NCI-H526 treated with DMSO at 0.1 percent for 48 hours (cell line): ENCODE results near the gene EWSR1.

Experiments used
- DNase-seq: peaks from one replicate; lab custom pipeline; 2025; lab: John Stamatoyannopoulos, UW

EWSR1 gene

GRCh38 chr22:29269731-29270474 lies 1.8 kb downstream of the EWSR1 start:
- DNase-seq: no peak

- no peak for DNase-seq
Measured at GRCh38 chr22:29270475-29271271, 2.6 kb downstream of the EWSR1 start.

- no peak for DNase-seq
Measured at GRCh38 chr22:29272624-29273023, 4.6 kb downstream of the EWSR1 start.

GRCh38 chr22:29275167-29275566 lies 7.1 kb downstream of the EWSR1 start:
- DNase-seq: no peak

- no peak for DNase-seq
Measured at GRCh38 chr22:29275819-29276565, 7.9 kb downstream of the EWSR1 start.

GRCh38 chr22:29277927-29278326 lies 9.9 kb downstream of the EWSR1 start:
- DNase-seq: no peak

- no peak for DNase-seq
Measured at GRCh38 chr22:29284196-29284595, 16.1 kb downstream of the EWSR1 start.

- DNase-seq: no peak
Measured at GRCh38 chr22:29288837-29289236, 20.8 kb downstream of the EWSR1 start.

GRCh38 chr22:29290061-29290460 lies 22.0 kb downstream of the EWSR1 start:
- no peak for DNase-seq

- DNase-seq: no peak
Measured at GRCh38 chr22:29291215-29291614, 23.1 kb downstream of the EWSR1 start.

GRCh38 chr22:29292379-29292778 lies 24.3 kb downstream of the EWSR1 start:
- DNase-seq: no peak

GRCh38 chr22:29298641-29299040 lies 30.6 kb downstream of the EWSR1 start:
- no peak for DNase-seq

- DNase-seq: no peak
Measured at GRCh38 chr22:29299136-29299900, 31.2 kb downstream of the EWSR1 start.

GRCh38 chr22:29300467-29300806 lies 32.4 kb downstream of the EWSR1 start:
- no peak for DNase-seq

- no peak for DNase-seq
Measured at GRCh38 chr22:29300807-29301601, 32.9 kb downstream of the EWSR1 start.

- DNase-seq: no peak
Measured at GRCh38 chr22:29301716-29302401, 33.8 kb downstream of the EWSR1 start.

- DNase-seq: no peak
Measured at GRCh38 chr22:29302402-29302680, 34.3 kb downstream of the EWSR1 start.

- DNase-seq: no peak
Measured at GRCh38 chr22:29302681-29303465, 34.8 kb downstream of the EWSR1 start.

- DNase-seq: no peak
Measured at GRCh38 chr22:29305836-29306174, 37.7 kb downstream of the EWSR1 start.

- peak; percentile 56 for DNase-seq
Measured at GRCh38 chr22:29306175-29306834, 38.2 kb downstream of the EWSR1 start, which contains the start of gene GAS2L1. Gene GAS2L1 (plus strand): TSS chr22:29306650. CDS start chr22:29308106, 1,456 bp downstream.
